Pancreas (tissue), 10 donors: ENCODE measurements around the gene SPATA13. TPM values are rescaled to one million over a fixed set of nuclear protein-coding genes. Genes with fewer than 3 reads are reported as not detected.
A peak's percentile ranks its signal among the peaks of the same experiment; 100 is the strongest.

ENCODE experiments used
- ATAC-seq, 4 donors: fragments of 200-7000 bp; cut with Tn5 transposase; one replicate each; pipeline versions ENCODE4 v1.8.0 to v1.9.1; 2020; ENCODE audit warnings: mild to moderate bottlenecking in 4 of 4, moderate library complexity in 4 of 4
- DNase-seq, 6 donors: peaks; one replicate each; pipeline ENCODE4 v3.0.0-alpha.2; 2020
- FAIRE-seq: peaks from 2 replicates; lab custom pipeline; 2012; peaks lifted over from hg19 to GRCh38; lab: Jason Lieb, UNC
- H3K27ac ChIP-seq, 4 donors: fragments of 200-600 bp; sonication (generic); 1 replicate in 3 of 4; 2 replicates in 1 of 4; pipeline versions ENCODE4 v1.5.0 to v1.8.0; 2020
- H3K27me3 ChIP-seq, 4 donors: fragments of 200-600 bp; one replicate each; pipeline ENCODE4 v1.8.0; 2021
- H3K36me3 ChIP-seq, 3 donors: fragments of 200-600 bp; sonication (generic) in 1 of 3; one replicate each; pipeline versions ENCODE4 v1.5.0 to v1.8.0; 2020 to 2021
- H3K4me1 ChIP-seq, 3 donors: fragments of 200-600 bp; one replicate each; pipeline ENCODE4 v1.8.0; 2021
- H3K4me3 ChIP-seq, 4 donors: fragments of 200-600 bp; sonication (generic) in 2 of 4; one replicate each; pipeline versions ENCODE4 v1.5.0 to v1.8.0; 2020 to 2021
- H3K9me3 ChIP-seq, 4 donors: fragments of 200-600 bp; one replicate each; pipeline ENCODE4 v1.8.0; 2021
- CTCF ChIP-seq, 4 donors: fragments of 200-600 bp; sonication (generic) in 3 of 4; IDR thresholded peaks; one replicate each; pipeline versions ENCODE4 v1.5.0 to v1.8.0; 2021; ENCODE audit warnings: antibody characterized with exemption in 4 of 4
- WGBS, 2 donors: extraction: QIAGEN DNeasy Blood & Tissue Kit; methylation state at CpG; one replicate each; pipeline ENCODE4 v1.1.7; 2013; 5-methylcytosine and 5-hydroxymethylcytosine counted together
- intact Hi-C, 3 donors: fragments of 100-400 bp; cut with DNase I; formaldehyde crosslinking; loops; one replicate each; pipeline versions ENCODE4 v1.11.1 to v1.14.2; 2022
- polyA plus RNA-seq, 2 donors: library from polyadenylated mRNA; stranded (reverse); fragments of 200-250 nt; gene quantifications; one replicate each; pipeline ENCODE4 v1.2.3, GENCODE V29; 2013
- total RNA-seq, 6 donors: library from RNA; stranded (reverse); fragmentation: NEBNext Ultra II Directional in 4 of 6; extraction: Animal tissue kit (Norgen Biotek cat#: 25700) in 4 of 6; gene quantifications; one replicate each; pipeline versions ENCODE4 v1.2.1 to v1.2.4, GENCODE V29; 2021 to 2023
- donor health status: healthy with polysubstance abuse.
- donor health status: DM: no; HTN: no; CAD: no; lungs with moderate emphysema.
- donor health status: DM: no; HTN: no; CAD: no.
- donor health status: control.
- donor health status: control.
- donor health status: Bipolar disorder and iron deficiency.
- donor health status: DM: yes; HTN: yes; CAD: no.
- donor health status: DM: no; HTN: no; CAD: no.
- donor health status: DM: no; HTN: no; CAD: no.
- donor health status: DM: yes; HTN: yes; CAD: no.

The SPATA13 gene
- total and polyA plus RNA-seq, 8 donors, result 38.1 to 71.2 (median 53.9) TPM

- intact Hi-C loops, result no loop called here
- no peak for TF ChIP-seq CTCF (IDR thresholded peaks at IDR 0.05)
- H3K9me3 ChIP-seq, result no peaks in the 10 kb centered on the region
- peak in 1 of 6 donors; percentile 4 for DNase-seq
- no peak for ATAC-seq
- H3K27me3 ChIP-seq, result no peaks in the 10 kb centered on the region
- FAIRE-seq, result no peak
- no peak overlapping the region for H3K27ac ChIP-seq
- peaks cover 13 to 97% (median 57%) of the 10 kb centered on the region in 3 donors for H3K36me3 ChIP-seq
- no peak overlapping the region for H3K4me3 ChIP-seq
- H3K4me1 ChIP-seq, result no peaks in the 10 kb centered on the region
- 92 to 93% methylated on average over 20 of the region's 20 CpGs for WGBS, 2 donors
Observed at GRCh38 chr13:24290280-24290932, 129.9 kb downstream of the SPATA13 start.

GRCh38 chr13:24292481-24292880, 132.0 kb downstream of the SPATA13 start:
- no peak overlapping the region for H3K27ac ChIP-seq
- H3K27me3 ChIP-seq, result no peaks in the 10 kb centered on the region
- FAIRE-seq (no peak), DNase-seq (no peak), ATAC-seq (no peak)
- TF ChIP-seq CTCF (IDR thresholded peaks at IDR 0.05), result no peak
- intact Hi-C loops, result no loop called here
- peaks cover 4 to 97% (median 59%) of the 10 kb centered on the region in 3 donors for H3K36me3 ChIP-seq
- no peaks in the 10 kb centered on the region for H3K9me3 ChIP-seq
- no peaks in the 10 kb centered on the region for H3K4me1 ChIP-seq
- 94% methylated on average over 6 of the region's 6 CpGs for WGBS, 2 donors
- H3K4me3 ChIP-seq, result no peak overlapping the region

GRCh38 chr13:24293746-24294145, 133.2 kb downstream of the SPATA13 start:
- DNase-seq, result no peak

GRCh38 chr13:24299488-24300114, 139.1 kb downstream of the SPATA13 start:
- no peaks in the 10 kb centered on the region for H3K27me3 ChIP-seq
- TF ChIP-seq CTCF (IDR thresholded peaks at IDR 0.05), result no peak
- DNase-seq, result peak in 1 of 6 donors; percentile 51
- H3K27ac ChIP-seq, result no peak overlapping the region
- intact Hi-C loops, result no loop called here
- H3K4me3 ChIP-seq, result no peak overlapping the region
- no peak for FAIRE-seq
- no peaks in the 10 kb centered on the region for H3K4me1 ChIP-seq
- no peaks in the 10 kb centered on the region for H3K9me3 ChIP-seq
- 93 to 94% methylated on average over 16 of the region's 16 CpGs for WGBS, 2 donors
- peak in 1 of 4 donors; percentile 7 for ATAC-seq
- H3K36me3 ChIP-seq, result peaks cover 5 to 97% (median 58%) of the 10 kb centered on the region in 3 donors

More at GRCh38 chr13:24293746-24294145, 133.2 kb downstream of the SPATA13 start:
- Histone ChIP-seq H3K9me3 (no peaks in the 10 kb centered on the region), H3K27ac (no peak overlapping the region), H3K4me1 (no peaks in the 10 kb centered on the region), H3K4me3 (no peak overlapping the region), H3K36me3 (peaks cover 4 to 97% (median 62%) of the 10 kb centered on the region in 3 donors), H3K27me3 (no peaks in the 10 kb centered on the region)
- no peak for ATAC-seq
- 95 to 98% methylated on average over 10 of the region's 10 CpGs for WGBS, 2 donors
- no peak for FAIRE-seq
- intact Hi-C loops, result no loop called here
- no peak for TF ChIP-seq CTCF (IDR thresholded peaks at IDR 0.05)

- no peak for TF ChIP-seq CTCF (IDR thresholded peaks at IDR 0.05)
- intact Hi-C loops, result no loop called here
- H3K36me3 ChIP-seq, result peaks cover 5 to 85% (median 52%) of the 10 kb centered on the region in 3 donors
- DNase-seq, result no peak
- FAIRE-seq, result no peak
- H3K9me3 ChIP-seq, result no peaks in the 10 kb centered on the region
- H3K27ac ChIP-seq, result no peak overlapping the region
- H3K27me3 ChIP-seq, result no peaks in the 10 kb centered on the region
- H3K4me3 ChIP-seq, result no peak overlapping the region
- H3K4me1 ChIP-seq, result peaks cover 0 to 6% (median 0%) of the 10 kb centered on the region in 3 donors
- WGBS, 2 donors, result 79 to 83% methylated on average over 12 of the region's 12 CpGs
- no peak for ATAC-seq
Observed at GRCh38 chr13:24301434-24301833, 140.9 kb downstream of the SPATA13 start.
